Measurements from ENCODE around the gene PRKCSH. TPM values are rescaled to one million over a fixed set of nuclear protein-coding genes. Genes with fewer than 3 reads are reported as not detected.

PRKCSH gene
- total RNA-seq, 1 donor = 85.5 TPM

- DNase-seq (ENCODE audit: low read depth) = no peak
- peak overlapping the region; percentile 51 for H3K4me3 ChIP-seq (ENCODE audit: low read depth, low read length)
- TF ChIP-seq CTCF (IDR thresholded peaks at IDR 0.05; ENCODE audit: insufficient read depth, low read depth, low read length) = no peak
Measured at GRCh38 chr19:11434703-11435056, 755 bp upstream of the PRKCSH start.

- DNase-seq (ENCODE audit: low read depth) = peak; percentile 32
- peak overlapping the region; percentile 98 for H3K4me3 ChIP-seq (ENCODE audit: low read depth, low read length)
- TF ChIP-seq CTCF (IDR thresholded peaks at IDR 0.05; ENCODE audit: insufficient read depth, low read depth, low read length) = no peak
Measured at GRCh38 chr19:11435833-11436313, 438 bp downstream of the PRKCSH start.

DNA sequence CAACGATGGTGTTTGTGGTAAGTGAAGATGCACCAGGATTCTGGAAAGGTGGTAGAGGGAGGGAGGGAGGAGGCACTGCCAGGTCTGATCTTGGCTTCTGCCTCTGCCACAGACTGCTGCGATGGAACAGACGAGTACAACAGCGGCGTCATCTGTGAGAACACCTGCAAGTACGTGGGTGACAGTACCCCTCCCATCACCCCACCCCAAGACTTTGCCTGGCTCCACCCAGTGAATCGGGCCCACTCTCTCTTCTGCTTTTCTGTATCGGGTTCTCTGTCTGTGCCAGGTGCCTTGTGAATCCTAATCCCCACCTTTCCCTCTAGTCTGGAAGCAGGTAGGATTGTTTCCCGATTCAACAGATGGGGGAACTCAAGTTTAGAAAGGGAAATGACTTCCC lies 2.5 kb downstream of the PRKCSH start:
- H3K4me3 ChIP-seq (ENCODE audit: low read depth, low read length) = no peak overlapping the region
- DNase-seq (ENCODE audit: low read depth) = no peak
- no peak for TF ChIP-seq CTCF (IDR thresholded peaks at IDR 0.05; ENCODE audit: insufficient read depth, low read depth, low read length)

GRCh38 chr19:11444059-11444458 lies 8.6 kb downstream of the PRKCSH start:
- no peak overlapping the region for H3K4me3 ChIP-seq (ENCODE audit: low read depth, low read length)
- no peak for TF ChIP-seq CTCF (IDR thresholded peaks at IDR 0.05; ENCODE audit: insufficient read depth, low read depth, low read length)
- DNase-seq (ENCODE audit: low read depth) = no peak

- H3K4me3 ChIP-seq (ENCODE audit: low read depth, low read length) = no peak overlapping the region
- no peak for TF ChIP-seq CTCF (IDR thresholded peaks at IDR 0.05; ENCODE audit: insufficient read depth, low read depth, low read length)
- no peak for DNase-seq (ENCODE audit: low read depth)
Measured at GRCh38 chr19:11445141-11445540, 9.7 kb downstream of the PRKCSH start.

DNA sequence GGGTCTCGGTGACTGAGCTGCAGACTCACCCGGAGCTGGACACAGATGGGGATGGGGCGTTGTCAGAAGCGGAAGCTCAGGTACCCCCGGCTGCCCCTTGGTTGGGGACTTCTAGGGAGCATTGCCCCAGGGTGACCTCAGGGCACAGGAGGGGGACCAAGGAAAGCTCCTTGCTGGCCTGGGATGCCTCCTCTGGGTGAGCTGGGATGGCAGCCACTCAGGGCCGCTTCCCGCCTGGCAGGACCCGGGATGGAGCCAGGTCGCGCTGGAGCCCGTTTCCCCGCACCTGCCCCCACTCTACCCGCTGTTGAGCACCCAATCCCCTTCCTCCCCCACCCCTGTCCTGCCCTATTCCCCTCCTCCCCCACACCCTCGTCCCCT lies 10.8 kb downstream of the PRKCSH start:
- TF ChIP-seq CTCF (IDR thresholded peaks at IDR 0.05; ENCODE audit: insufficient read depth, low read depth, low read length) = no peak
- H3K4me3 ChIP-seq (ENCODE audit: low read depth, low read length) = no peak overlapping the region
- DNase-seq (ENCODE audit: low read depth) = no peak

GRCh38 chr19:11446652-11447301 lies 11.3 kb downstream of the PRKCSH start:
- TF ChIP-seq CTCF (IDR thresholded peaks at IDR 0.05; ENCODE audit: insufficient read depth, low read depth, low read length) = peak; percentile 82
- DNase-seq (ENCODE audit: low read depth) = peak; percentile 39
- H3K4me3 ChIP-seq (ENCODE audit: low read depth, low read length) = no peak overlapping the region
